Activated CD4-positive, alpha-beta T cell treated with anti-CD3 and anti-CD28 coated beads, Interleukin-2, Interleukin-6, amounts not matched to agents 100 ng/mL and 50 ng/mL, durations not matched to agents 16 hours and 8 hours (primary cell): ENCODE measurements around the gene WDR76.

Experiments used
- DNase-seq: peaks from one replicate; pipeline ENCODE4 v3.0.0-alpha.2; 2020

Gene WDR76

GRCh38 chr15:43915631-43916325, 89.0 kb downstream of the WDR76 start:
- no peak for DNase-seq

DNA sequence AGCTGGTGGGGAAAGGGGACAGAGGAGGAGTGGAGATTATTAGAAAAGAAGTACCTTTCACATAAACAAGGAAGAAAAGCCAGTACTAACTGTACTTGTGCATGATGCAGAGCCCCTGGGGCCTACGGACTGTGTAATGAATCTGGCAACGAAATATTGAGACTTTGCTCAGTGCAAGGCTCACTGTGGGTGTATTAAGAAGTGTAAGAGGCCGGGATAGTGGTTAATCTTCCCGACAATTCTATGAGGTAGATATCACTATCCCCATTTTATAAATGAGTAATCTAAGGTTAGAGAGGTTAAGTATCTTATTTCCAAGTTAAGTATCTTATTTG, 89.5 kb downstream of the WDR76 start:
- no peak for DNase-seq
